T-cell (primary cell): Measurements from ENCODE around the gene NDUFS7. TPM values are rescaled to one million over a fixed set of nuclear protein-coding genes. Genes with fewer than 3 reads are reported as not detected.

Source experiments
- ATAC-seq, 4 experiments: fragments of 200-7000 bp in 3 of 4; fragments of 150-1000 bp in 1 of 4; cut with Tn5 transposase; replicated peaks in 1 of 4; 1 replicate in 3 of 4; 2 replicates in 1 of 4; pipeline ENCODE4 v1.10.0; 2021; ENCODE audit warnings: moderate library complexity in 3 of 4, mild to moderate bottlenecking in 2 of 4, moderate number of reproducible peaks in 1 of 4
- CTCF ChIA-PET, 2 donors: fragments of 300-600 bp; sonication (Branson Sonifier 250); formaldehyde crosslinking; loops; one replicate each; lab custom pipeline; 2022; ENCODE audit warnings: antibody characterized with exemption in 2 of 2; lab: Charles Lee
- POLR2A ChIA-PET, 2 donors: fragments of 300-600 bp; sonication (Branson Sonifier 250); formaldehyde crosslinking; loops; one replicate each; lab custom pipeline; 2022; ENCODE audit warnings: antibody characterized with exemption in 2 of 2; lab: Charles Lee
- DNase-seq, 35 experiments: peaks; one replicate each; pipeline versions ENCODE4 v3.0.0 to v3.0.0-alpha.2; 2013 to 2023
- H3K27ac ChIP-seq: one replicate; pipeline ENCODE4 v1.5.1; 2013; ENCODE audit warnings: low read length
- H3K27me3 ChIP-seq, 2 experiments: replicated peaks in 1 of 2; 1 replicate in 1 of 2; 2 replicates in 1 of 2; pipeline versions ENCODE4 v1.6.1 to v1.7.0; 2013; ENCODE audit warnings: low read length in 1 of 2, mixed read lengths in 1 of 2; ENCODE audit not compliant: control insufficient read depth in 2 of 2, insufficient read depth in 2 of 2; ENCODE audit errors: extremely low read depth in 1 of 2
- H3K36me3 ChIP-seq, 2 donors: 1 replicate in 1 of 2; 2 replicates in 1 of 2; pipeline versions ENCODE4 v1.6.1 to v1.7.0; 2013; ENCODE audit warnings: low read length in 1 of 2; ENCODE audit not compliant: control insufficient read depth in 2 of 2, insufficient read depth in 1 of 2; ENCODE audit errors: extremely low read depth in 1 of 2
- H3K4me1 ChIP-seq, 2 experiments: 1 replicate in 1 of 2; 2 replicates in 1 of 2; pipeline versions ENCODE4 v1.6.1 to v1.7.0; 2013; ENCODE audit warnings: low read length in 2 of 2, mixed read lengths in 1 of 2; ENCODE audit not compliant: insufficient read depth in 2 of 2, control insufficient read depth in 1 of 2; ENCODE audit errors: extremely low read depth in 1 of 2
- H3K4me3 ChIP-seq, 2 donors: 1 replicate in 1 of 2; 2 replicates in 1 of 2; pipeline versions ENCODE4 v1.5.1 to v1.7.0; 2013; ENCODE audit warnings: mild to moderate bottlenecking in 2 of 2, low read length in 1 of 2, moderate library complexity in 1 of 2; ENCODE audit not compliant: control insufficient read depth in 1 of 2; ENCODE audit errors: extremely low read depth in 1 of 2
- H3K9me3 ChIP-seq: 2 replicates; pipeline ENCODE4 v1.7.0; 2013
- H3K27ac Mint-ChIP-seq, 2 donors: one replicate each; pipeline ENCODE4 v1.8.0; 2020 to 2021; ENCODE audit warnings: mild to moderate bottlenecking in 2 of 2, mixed read lengths in 2 of 2
- H3K27me3 Mint-ChIP-seq, 2 donors: one replicate each; pipeline ENCODE4 v1.8.0; 2021 to 2022; ENCODE audit warnings: mixed read lengths in 2 of 2
- H3K36me3 Mint-ChIP-seq: one replicate; pipeline ENCODE4 v1.8.0; 2021; ENCODE audit warnings: mixed read lengths
- H3K4me1 Mint-ChIP-seq, 3 donors: one replicate each; pipeline ENCODE4 v1.8.0; 2020 to 2022; ENCODE audit warnings: mixed read lengths in 3 of 3, mild to moderate bottlenecking in 1 of 3
- H3K4me3 Mint-ChIP-seq, 3 donors: one replicate each; pipeline ENCODE4 v1.8.0; 2020 to 2022; ENCODE audit warnings: mild to moderate bottlenecking in 3 of 3, mixed read lengths in 3 of 3, moderate library complexity in 3 of 3
- H3K9me3 Mint-ChIP-seq, 3 donors: one replicate each; pipeline ENCODE4 v1.8.0; 2020 to 2022; ENCODE audit warnings: mixed read lengths in 3 of 3
- WGBS: methylation state at CpG from one replicate; pipeline ENCODE4 v1.1.5; 2013; ENCODE audit warnings: missing lambda C conversion rate; ENCODE audit not compliant: insufficient coverage; 5-methylcytosine and 5-hydroxymethylcytosine counted together
- total RNA-seq, 35 experiments: library from RNA in 6 of 35; stranded (reverse) in 6 of 35; fragments of 120-200 nt in 1 of 35; gene quantifications; one replicate each; pipeline versions ENCODE4 v1.2.1 to v1.2.4 and lab custom pipeline; 2013 to 2026

NDUFS7 gene
- total RNA-seq, 5 donors from 2014 or later (not counting 1 experiment from before 2014, with no cell fraction given) = 50.3 to 85.5 (median 79.6) TPM

GRCh38 chr19:1369214-1369805 lies 14.4 kb upstream of the NDUFS7 start:
- DNase-seq = no peak
- Histone ChIP-seq H3K9me3 (no peaks in the 10 kb centered on the region), H3K27ac (no peak overlapping the region), H3K36me3 (peaks cover 22 to 27% of the 10 kb centered on the region in 2 donors), H3K27me3 (no peaks in the 10 kb centered on the region), H3K4me3 (no peak overlapping the region), H3K4me1 (peaks cover 0 to 2% of the 10 kb centered on the region in 2 experiments)
- peaks cover 16% of the 10 kb centered on the region for H3K36me3 Mint-ChIP-seq
- H3K4me3 Mint-ChIP-seq = no peak overlapping the region
- 95% methylated on average over 6 of the region's 18 CpGs for WGBS
- no peaks in the 10 kb centered on the region for H3K27me3 Mint-ChIP-seq
- no peaks in the 10 kb centered on the region for H3K9me3 Mint-ChIP-seq
- ChIA-PET CTCF (no interaction called here), POLR2A (no interaction called here)
- no peak overlapping the region for H3K27ac Mint-ChIP-seq
- H3K4me1 Mint-ChIP-seq = peaks cover 3 to 7% (median 6%) of the 10 kb centered on the region in 3 donors
- no peak for ATAC-seq

DNA sequence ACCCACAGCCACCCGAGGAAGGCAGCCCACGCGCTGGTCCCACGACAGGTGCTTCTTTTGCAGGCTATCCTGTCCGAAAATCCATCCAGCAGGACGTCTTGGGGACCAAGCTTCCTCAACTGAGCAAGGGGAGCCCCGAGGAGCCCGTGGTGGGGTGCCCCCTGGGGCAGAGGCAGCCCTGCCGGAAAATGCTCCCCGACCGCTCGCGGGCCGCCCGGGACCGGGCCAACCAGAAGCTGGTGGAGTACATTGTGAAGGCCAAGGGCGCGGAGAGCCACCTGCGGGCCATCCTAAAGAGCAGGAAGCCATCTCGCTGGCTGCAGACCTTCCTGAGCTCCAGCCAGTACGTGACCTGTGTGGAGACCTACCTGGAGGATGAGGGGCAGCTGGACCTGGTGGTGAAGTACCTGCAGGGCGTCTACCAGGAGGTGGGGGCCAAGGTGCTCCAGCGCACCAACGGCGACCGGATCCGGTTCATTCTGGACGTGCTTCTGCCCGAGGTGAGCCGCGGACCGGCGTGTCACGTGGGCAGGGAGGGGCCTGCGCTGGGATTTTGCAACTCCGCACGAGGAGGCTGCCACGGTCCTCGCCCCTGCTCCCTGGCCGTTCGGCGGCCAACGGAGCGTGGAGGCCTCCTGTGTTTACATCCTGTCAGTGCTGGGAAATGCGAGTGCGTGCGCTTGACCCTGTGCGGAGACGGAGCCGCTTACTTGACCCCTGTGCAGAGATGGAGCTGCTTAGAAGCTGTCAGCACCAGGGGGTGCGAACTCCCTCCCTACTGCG lies 12.9 kb upstream of the NDUFS7 start:
- DNase-seq (no peak), ATAC-seq (peak in 1 of 4 experiments; percentile 13)
- no peaks in the 10 kb centered on the region for H3K27me3 ChIP-seq
- POLR2A ChIA-PET = no interaction called here
- peaks cover 14% of the 10 kb centered on the region for H3K36me3 Mint-ChIP-seq
- H3K4me3 Mint-ChIP-seq = no peak overlapping the region
- H3K27ac ChIP-seq = no peak overlapping the region
- no peaks in the 10 kb centered on the region for H3K4me1 ChIP-seq
- no peaks in the 10 kb centered on the region for H3K4me1 Mint-ChIP-seq
- CTCF ChIA-PET = interaction anchor here (0.5 to 0.6 kb wide), 2 partner anchors 15 to 143 kb away, joined by 3 to 8 read pairs; no protein-coding TSS in a partner anchor
- no peaks in the 10 kb centered on the region for H3K9me3 Mint-ChIP-seq
- no peaks in the 10 kb centered on the region for H3K27me3 Mint-ChIP-seq
- peaks cover 23 to 29% of the 10 kb centered on the region in 2 donors for H3K36me3 ChIP-seq
- no peaks in the 10 kb centered on the region for H3K9me3 ChIP-seq
- 95% methylated on average over 52 of the region's 52 CpGs for WGBS
- H3K27ac Mint-ChIP-seq = no peak overlapping the region
- no peak overlapping the region for H3K4me3 ChIP-seq

DNA sequence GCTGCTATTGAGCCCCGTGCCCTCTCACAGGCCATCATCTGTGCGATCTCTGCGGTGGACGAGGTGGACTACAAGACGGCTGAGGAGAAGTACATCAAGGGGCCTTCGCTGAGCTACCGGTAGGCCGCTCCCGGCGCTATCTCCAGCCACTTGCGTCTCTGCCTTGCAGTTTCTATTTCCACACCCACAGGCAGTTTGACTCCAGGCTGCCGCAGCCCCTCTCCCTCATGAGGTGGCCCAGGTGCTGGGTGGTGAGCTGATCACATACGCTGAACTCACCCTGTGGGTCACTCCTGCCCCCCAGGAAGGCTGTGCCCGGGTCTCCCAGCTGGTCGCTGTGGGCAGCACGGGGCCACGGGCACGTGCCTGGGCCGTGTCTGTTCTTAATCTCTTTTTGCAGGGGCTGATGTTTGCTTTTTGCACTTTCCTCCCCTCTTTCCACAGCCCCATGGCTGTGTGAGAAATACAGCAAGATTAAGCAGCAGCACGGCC lies 10.6 kb upstream of the NDUFS7 start:
- no peak for DNase-seq
- no peaks in the 10 kb centered on the region for H3K4me1 Mint-ChIP-seq
- ATAC-seq = no peak
- H3K27me3 ChIP-seq = no peaks in the 10 kb centered on the region
- POLR2A ChIA-PET = interaction anchor here in 1 of 2 donors (0.6 to 0.7 kb wide), 3 partner anchors 9 to 610 kb away, joined by 3 to 4 read pairs (median 3); no protein-coding TSS in a partner anchor
- H3K36me3 ChIP-seq = peaks cover 23 to 35% of the 10 kb centered on the region in 2 donors
- no peak overlapping the region for H3K4me3 ChIP-seq
- CTCF ChIA-PET = no interaction called here
- 94% methylated on average over 12 of the region's 20 CpGs for WGBS
- H3K27me3 Mint-ChIP-seq = no peaks in the 10 kb centered on the region
- H3K36me3 Mint-ChIP-seq = peaks cover 15% of the 10 kb centered on the region
- H3K9me3 Mint-ChIP-seq = no peaks in the 10 kb centered on the region
- H3K27ac ChIP-seq = no peak overlapping the region
- H3K4me1 ChIP-seq = no peaks in the 10 kb centered on the region
- H3K4me3 Mint-ChIP-seq = no peak overlapping the region
- no peak overlapping the region for H3K27ac Mint-ChIP-seq
- H3K9me3 ChIP-seq = no peaks in the 10 kb centered on the region

- Histone ChIP-seq H3K27me3 (no peaks in the 10 kb centered on the region), H3K4me1 (no peaks in the 10 kb centered on the region), H3K27ac (no peak overlapping the region), H3K9me3 (no peaks in the 10 kb centered on the region), H3K36me3 (peaks cover 23 to 35% of the 10 kb centered on the region in 2 donors), H3K4me3 (no peak overlapping the region)
- H3K27me3 Mint-ChIP-seq = no peaks in the 10 kb centered on the region
- H3K27ac Mint-ChIP-seq = no peak overlapping the region
- ATAC-seq = no peak
- ChIA-PET POLR2A (interaction anchor here in 1 of 2 donors (0.6 to 0.7 kb wide), 2 partner anchors 9 to 27 kb away, joined by 3 to 4 read pairs; no protein-coding TSS in a partner anchor), CTCF (no interaction called here)
- no peak overlapping the region for H3K4me3 Mint-ChIP-seq
- peaks cover 15% of the 10 kb centered on the region for H3K36me3 Mint-ChIP-seq
- no peaks in the 10 kb centered on the region for H3K9me3 Mint-ChIP-seq
- DNase-seq = no peak
- no peaks in the 10 kb centered on the region for H3K4me1 Mint-ChIP-seq
- 98% methylated on average over 18 of the region's 22 CpGs for WGBS
Measured at GRCh38 chr19:1373534-1374249, 10.0 kb upstream of the NDUFS7 start.

DNA sequence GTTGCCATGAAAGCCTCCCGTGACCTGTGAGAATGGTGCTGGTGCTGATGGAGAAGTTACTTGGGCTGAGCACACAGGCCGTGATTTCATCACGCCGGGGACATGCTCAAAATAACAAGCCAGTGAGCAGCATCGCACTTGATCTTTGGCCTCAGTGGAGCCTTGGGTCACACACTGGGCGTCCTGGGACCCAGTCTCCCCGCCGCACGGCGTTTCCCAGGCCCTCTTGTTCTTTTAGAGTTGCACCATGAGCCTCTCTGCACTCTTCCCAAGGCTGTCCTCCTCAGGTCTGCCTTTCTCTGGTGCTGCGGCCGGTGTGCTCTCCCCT lies 9.5 kb upstream of the NDUFS7 start:
- Mint-ChIP-seq H3K4me1 (no peaks in the 10 kb centered on the region), H3K4me3 (no peak overlapping the region), H3K27ac (no peak overlapping the region), H3K36me3 (peaks cover 15% of the 10 kb centered on the region), H3K27me3 (no peaks in the 10 kb centered on the region), H3K9me3 (no peaks in the 10 kb centered on the region)
- no peak overlapping the region for H3K27ac ChIP-seq
- ATAC-seq (no peak), DNase-seq (no peak)
- CTCF ChIA-PET = no interaction called here
- H3K27me3 ChIP-seq = no peaks in the 10 kb centered on the region
- 98% methylated on average over 9 of the region's 12 CpGs for WGBS
- H3K4me1 ChIP-seq = no peaks in the 10 kb centered on the region
- POLR2A ChIA-PET = no interaction called here
- no peak overlapping the region for H3K4me3 ChIP-seq
- peaks cover 23 to 34% of the 10 kb centered on the region in 2 donors for H3K36me3 ChIP-seq
- H3K9me3 ChIP-seq = no peaks in the 10 kb centered on the region

DNA sequence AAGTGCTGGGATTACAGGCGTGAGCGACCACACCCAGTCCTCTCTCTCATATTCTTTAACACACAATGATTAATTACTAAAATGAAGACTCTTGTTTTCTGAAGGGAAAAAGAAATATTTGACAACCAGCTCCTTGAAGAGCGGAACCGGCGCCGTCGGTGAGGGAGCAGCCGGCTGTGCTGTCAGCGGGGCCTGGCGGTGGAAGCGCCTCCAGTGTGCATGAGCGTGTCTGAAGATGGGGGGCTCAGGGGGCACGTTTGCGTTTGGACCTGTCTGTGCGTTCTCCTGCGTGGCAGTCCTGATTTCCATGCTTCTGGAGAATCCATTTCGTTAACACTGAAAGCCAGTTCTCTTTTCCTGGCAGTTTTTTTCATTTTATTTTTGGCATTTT lies 7.3 kb upstream of the NDUFS7 start:
- Mint-ChIP-seq H3K27me3 (no peaks in the 10 kb centered on the region), H3K9me3 (no peaks in the 10 kb centered on the region), H3K4me3 (no peak overlapping the region), H3K4me1 (no peaks in the 10 kb centered on the region), H3K27ac (no peak overlapping the region), H3K36me3 (peaks cover 12% of the 10 kb centered on the region)
- H3K4me3 ChIP-seq = no peak overlapping the region
- POLR2A ChIA-PET = no interaction called here
- H3K27ac ChIP-seq = no peak overlapping the region
- ATAC-seq (no peak), DNase-seq (no peak)
- peaks cover 18 to 22% of the 10 kb centered on the region in 2 donors for H3K36me3 ChIP-seq
- WGBS = 97% methylated on average over 15 of the region's 17 CpGs
- no peaks in the 10 kb centered on the region for H3K27me3 ChIP-seq
- no peaks in the 10 kb centered on the region for H3K4me1 ChIP-seq
- CTCF ChIA-PET = no interaction called here
- H3K9me3 ChIP-seq = no peaks in the 10 kb centered on the region
